Measurements from ENCODE around the gene TGM4.

Gene TGM4

DNA sequence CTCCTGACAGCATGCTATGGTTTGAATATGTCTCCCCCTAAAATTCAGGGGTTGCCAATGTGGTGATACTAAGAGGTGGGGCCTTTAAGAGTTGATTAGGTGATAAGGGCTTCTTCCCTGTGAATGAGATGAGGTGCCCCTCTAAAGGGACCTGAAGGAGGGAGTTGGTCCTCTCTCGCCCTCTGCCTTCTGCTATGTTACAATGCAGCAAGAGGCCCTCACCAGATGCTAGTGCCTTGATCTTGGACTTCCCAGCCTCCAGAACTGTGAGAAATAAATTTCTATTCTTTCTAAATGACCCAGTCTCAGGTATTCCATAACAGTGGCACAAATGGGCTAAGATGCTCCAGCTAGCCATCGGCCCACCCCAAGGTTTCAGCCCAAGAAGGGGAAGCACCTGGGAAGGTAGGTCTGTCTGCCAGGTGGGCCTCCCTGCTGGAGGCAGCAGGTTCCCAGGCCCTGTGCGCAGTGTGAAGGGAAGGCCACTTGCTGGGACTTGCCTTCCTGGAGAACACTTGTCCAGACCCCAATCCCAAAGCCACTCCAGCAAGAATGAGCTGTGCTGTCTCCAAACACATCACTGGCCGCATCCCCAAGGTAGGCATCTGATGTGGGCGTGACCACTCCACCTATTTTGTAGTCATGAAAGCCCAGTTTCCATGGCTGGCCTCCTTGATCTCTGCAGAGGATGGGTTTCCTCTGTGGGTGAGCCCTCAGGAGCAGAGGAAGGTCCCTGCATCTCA is 9.0 kb downstream of the TGM4 start:
- DNase-seq = no peak

DNA sequence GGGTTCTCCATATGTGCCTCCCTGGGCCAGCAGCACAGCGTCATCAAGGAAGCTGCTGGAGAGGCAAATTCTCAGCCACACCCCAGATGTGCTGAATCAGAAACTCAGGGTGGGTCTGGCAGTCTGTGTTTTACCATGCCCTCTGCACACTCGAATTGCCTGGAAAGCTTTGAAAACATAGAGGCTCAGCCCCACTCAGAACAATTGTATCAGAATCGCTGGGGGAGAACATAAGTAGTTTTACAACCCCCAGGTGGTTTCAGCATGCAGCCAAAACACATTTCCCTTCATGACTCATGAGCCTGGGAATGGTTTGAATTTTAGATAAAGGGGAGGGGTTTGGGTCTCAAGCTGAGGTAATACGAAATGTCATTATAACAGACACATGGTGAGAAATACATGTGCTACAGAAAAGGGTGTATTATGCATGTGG is 9.6 kb downstream of the TGM4 start:
- DNase-seq = no peak

DNA sequence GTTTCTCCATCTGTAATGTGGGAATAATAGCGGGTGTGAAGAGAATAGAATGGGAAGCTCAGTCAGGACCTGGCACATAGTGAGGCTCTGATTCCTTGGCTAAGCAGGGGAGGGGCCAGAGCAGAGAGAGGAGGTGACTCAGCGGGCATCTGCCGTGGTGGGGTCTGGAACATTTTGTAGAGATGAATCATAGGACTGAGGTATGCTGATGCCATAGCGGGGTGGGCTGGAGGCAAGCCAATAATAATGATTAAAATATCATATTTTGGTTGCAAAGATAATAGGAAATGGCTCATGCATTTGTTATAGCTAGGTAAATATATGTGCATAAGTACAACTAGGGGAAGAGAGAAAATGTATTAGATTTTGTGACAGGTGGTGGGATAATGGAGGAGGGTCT is 11.2 kb downstream of the TGM4 start:
- DNase-seq = no peak

DNA sequence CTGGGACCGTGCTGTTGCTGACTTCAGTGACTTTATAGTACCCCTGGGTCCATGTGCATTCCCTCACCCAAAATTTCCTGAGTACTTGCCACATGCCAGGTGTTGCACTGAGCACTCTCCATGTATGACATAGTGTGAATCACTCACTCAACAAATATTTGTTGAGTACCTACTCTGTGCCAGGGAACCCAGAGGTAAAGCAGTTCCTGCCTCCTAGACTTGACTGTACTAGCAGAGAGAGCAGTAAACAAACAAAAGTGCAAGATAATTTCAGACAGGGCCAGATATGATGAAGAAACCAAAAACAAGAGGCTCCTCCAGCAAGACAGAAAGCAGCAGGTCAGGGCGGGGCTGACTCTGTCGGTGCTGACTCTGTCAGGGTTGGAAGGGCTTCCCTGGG is 12.2 kb downstream of the TGM4 start:
- DNase-seq = no peak

DNA sequence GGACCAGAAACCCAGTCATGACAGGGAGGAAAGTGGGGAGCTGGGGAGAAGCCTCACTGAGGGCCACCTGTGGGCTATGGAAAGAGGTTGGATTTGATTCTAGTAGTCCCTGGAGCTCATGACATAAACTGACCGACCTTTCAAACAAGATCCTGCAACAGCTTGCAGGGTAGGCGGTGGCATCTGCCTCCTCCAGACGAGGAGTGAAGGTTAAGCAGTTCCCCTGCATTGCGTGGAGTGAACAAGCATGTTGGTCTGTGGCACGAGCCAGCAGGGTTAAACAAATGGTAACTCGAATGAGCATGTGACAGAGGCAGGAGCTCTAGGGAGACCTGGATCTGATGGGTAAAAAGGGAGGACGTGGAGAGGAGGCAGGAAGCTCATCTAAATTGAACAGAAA is 12.7 kb downstream of the TGM4 start:
- no peak for DNase-seq

DNA sequence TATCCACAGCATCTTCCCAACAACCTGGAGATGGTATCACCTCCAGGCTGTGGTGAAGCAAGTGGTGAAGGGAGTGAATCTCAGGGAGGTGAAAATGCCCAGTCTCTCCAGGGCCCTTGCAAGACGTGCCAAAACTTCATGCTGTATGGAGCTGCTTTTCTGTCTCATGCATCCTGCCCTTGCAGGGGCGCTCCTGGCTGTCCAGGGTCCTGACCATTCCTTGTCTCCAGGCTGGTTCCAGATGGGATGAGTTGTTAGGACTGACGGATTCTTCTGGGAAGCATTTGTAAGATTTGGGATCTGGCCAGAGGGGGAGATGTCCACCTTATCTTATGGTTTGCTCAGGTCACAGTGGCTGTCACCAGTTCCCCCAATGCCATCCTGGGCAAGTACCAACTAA is 15.8 kb downstream of the TGM4 start:
- no peak for DNase-seq

DNA sequence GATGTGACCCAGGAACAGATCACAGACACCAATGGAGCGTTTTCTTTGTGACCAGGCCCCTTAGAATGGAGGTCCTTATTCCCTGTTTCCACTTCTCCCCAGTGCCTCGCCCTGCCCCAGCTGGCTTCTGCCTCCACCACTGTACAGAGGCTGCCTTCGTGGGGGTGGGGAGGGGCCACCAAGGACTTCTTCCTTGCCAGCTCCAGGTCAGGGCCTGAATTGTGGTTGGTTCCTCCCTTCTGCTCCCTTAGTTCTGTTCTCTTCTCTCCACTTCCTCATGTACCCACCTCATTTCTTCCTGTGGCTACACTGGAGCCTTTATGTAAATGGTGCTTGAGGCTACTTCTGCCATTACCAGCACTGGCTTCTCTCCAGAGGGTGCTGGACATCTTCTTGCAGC is 16.4 kb downstream of the TGM4 start:
- DNase-seq = no peak

DNA sequence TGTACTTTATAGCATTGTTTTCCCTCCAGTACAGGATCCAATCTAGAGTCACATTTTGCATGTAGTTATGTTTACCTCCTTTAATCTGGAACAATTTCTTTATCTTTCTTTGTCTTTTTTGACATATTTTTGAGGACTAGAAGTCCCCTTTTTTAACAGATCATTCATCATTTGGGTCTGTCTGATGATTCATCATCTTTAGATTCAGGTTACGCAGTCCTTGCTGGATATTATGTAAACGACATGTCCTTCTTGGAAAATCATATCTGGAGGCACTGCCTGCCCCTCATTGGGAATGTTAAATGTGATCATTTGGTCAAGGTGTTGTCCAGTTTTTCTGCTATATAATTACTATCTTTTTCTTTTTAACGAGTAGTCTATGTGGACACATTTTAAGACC is 18.3 kb downstream of the TGM4 start:
- DNase-seq = no peak

DNA sequence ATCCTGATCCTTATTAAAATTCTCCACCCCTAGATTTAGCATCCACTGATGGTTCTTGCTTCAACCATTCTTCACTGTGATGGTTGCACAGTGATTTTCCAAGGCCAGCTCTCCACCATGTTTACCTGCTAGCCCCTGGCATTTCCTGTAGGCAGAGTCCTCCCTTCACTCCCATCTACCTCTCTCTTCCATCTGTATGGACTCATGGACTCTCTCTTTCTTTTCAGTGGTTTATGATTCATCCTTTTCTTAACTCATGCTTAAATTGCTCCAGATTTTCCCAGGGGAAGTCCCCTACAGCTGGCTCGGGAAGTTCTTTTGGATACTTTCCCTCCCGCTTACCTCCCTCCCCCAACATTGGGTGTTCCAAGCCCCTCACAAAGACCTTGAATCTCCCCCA is 18.7 kb downstream of the TGM4 start:
- no peak for DNase-seq

DNA sequence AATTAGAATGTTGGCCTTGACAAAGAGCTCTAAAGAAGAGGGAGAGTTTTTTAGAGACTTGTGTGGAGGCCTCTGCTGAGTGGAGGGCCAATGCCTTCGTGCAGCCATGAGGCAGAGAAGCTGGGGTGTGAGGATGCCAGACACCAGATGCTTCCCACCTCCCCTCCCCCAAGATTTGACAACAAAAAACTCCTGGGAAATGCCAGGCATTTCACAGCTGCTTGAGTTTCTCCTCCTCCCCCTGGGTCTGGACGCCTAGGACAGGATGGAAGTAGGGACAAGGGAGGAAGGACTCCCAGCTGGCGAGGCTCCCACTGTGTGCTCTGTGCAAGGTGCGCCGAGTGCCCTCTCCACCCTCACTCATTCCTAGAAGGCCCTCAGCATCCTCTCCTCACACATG is 20.1 kb downstream of the TGM4 start:
- no peak for DNase-seq

DNA sequence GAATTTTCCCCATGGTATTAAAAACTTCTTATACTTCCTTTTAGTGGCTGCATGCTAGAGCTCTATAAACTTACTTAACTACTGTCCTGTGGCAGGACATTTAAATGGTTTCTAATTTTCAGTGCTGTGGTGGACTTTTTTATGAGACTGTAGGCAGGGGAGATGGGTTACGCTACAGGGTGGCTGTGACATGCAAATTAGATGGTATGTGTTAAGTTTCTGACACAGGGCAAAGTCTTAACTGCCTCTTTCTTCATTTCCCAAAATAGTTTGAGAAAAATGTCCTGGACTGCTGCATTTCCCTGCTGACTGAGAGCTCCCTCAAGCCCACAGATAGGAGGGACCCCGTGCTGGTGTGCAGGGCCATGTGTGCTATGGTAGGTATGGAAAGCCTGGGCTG is 22.0 kb downstream of the TGM4 start:
- DNase-seq = no peak

DNA sequence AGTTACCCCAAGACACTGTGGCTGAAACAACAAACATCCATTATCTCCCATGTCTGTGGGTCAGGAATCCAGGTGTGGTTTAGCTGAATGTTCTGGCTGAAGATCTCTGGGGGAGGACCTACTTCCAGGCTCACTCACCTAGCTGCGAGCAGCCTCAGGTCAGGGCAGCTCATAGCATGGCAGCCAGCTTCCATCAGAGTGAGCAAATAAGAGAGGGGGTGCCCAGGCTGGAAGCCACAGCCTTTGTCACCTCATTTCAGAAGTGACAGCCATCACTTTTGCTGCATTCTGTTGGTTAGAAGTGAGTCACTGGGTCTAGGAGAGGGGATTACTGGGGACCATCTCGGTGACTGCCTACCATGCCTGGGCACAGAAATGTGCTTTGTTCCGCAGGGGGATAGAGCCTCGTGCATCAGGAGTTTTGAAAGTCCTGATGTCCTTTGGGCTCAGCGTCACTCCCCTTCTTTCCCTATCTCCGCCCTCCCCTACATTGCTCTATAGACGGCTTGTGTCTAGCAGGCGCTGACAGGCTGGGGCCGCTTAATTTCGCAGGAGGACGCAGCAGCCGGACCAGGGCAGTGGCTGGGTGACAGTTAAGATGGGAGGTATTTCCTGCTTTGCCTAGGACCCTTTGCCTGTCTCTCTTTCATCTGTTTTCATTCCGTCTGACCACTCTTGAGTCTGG is 25.4 kb downstream of the TGM4 start:
- DNase-seq = no peak

DNA sequence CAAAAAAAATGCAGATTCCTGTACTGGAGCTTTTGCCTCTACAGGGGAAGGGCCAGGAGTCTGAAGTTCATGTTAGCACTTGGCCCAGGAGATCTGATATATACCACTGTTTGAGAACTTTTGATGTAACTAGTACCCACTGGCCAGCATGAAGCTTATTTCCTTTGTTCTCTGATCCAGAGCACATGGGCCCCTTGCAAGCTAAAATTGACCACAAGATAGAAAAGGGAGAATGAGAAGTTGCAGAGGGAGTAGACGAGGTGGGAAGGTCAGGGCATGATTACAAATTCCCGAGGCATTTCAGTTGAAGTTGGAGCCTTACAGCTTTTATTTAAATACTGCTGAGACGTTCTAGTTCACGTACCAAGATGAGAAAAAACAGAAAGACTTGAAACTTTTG is 28.2 kb downstream of the TGM4 start:
- no peak for DNase-seq

DNA sequence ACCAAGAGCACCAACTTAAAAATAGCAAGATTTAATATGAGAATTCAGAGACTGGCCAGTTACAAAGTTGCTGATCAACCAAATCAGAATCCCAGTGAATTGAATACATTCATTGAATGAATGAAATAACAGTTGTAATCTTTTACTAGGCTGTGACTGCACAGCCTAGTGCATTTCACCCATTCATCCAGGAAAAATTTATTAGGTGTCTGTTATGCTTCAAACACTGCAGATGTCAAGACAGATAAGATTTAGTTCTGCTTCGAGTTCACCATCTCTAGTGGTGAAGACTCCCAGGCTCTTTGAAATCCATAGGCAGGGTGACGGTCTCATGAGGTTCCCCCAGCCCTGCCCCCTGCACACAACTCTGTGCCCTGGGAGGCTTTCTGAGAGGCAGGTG is 28.9 kb downstream of the TGM4 start:
- DNase-seq = no peak

DNA sequence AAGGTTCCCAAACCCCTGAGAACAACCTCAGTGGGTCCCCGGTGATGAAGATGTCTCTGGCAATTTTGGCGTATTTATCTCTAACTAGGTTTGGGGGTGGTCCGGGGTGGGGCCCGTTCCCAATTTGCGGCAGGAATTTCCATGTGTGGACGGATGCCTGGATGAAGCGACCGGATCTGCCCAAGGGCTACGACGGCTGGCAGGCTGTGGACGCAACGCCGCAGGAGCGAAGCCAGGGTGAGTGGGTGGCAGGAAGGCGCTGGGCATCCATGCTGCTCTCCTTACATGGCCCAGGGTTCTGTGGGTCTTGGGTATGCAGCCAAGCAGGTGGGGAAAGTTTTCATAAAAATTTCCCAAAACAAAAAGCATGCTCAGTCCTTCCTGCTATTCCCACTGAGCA is 29.3 kb downstream of the TGM4 start:
- no peak for DNase-seq

DNA sequence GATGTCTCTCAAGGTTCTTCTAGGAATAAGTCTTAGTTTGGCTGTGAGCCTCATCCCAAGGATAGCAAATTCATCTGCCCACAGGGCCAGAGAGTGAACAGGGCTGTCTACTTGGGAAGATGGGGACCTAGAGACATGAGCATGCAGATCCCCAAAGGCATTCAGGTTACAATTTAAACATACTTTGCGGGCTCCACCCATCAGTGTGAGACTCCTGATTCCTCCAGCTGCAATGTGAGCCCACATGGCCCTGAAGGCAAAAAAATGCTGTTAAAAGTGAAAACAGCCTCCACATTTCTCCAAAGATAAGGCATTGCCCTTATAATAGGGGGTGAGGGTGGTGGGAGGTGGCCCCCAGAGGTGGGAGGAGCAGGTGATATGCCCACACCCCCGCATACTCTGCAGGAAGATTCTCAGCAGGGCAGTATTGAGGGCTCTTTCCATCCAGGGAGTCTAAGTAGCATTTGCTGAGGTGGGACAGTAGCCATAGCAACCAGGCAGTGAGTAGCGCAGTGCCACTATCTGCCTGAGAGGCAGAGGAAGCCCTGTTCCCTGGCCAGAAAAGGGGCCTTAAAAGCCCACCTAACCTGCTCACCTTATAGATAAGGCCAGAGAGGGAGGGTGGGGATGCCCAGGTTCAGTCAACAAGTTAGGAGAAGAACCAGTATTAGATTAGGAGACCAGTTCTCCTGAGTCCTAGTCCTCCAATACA is 31.2 kb downstream of the TGM4 start:
- no peak for DNase-seq

DNA sequence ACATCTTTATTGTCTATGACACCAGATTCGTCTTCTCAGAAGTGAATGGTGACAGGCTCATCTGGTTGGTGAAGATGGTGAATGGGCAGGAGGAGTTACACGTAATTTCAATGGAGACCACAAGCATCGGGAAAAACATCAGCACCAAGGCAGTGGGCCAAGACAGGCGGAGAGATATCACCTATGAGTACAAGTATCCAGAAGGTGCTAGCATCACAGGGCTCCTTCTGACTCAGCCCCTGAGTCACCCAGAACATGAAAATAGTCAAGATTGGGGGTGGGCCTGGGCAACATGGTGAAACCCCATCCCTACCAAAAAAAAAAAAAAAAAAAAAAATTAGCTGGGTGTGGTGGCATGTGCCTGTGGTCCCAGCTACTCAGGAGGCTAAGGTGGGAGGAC is 32.6 kb downstream of the TGM4 start:
- DNase-seq = no peak

DNA sequence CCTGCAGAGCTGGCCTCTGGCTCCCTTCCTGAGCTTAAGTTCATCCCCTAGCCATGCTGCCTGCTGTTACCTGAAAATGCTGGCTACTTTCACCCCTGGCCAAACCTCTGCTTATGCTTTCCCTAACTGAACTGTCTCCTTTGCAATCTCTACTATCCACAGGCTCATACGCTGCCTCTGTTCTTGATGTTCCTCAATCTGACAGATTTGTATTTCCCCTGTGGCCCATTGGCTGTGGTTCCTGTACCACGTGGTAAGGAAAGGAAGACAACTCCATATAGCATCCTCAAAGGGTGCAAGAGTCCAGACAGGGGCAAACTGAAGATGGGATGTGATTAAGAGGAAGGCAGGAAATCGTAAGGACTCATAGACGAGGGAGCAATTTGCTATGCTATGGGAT is 33.2 kb downstream of the TGM4 start:
- no peak for DNase-seq

DNA sequence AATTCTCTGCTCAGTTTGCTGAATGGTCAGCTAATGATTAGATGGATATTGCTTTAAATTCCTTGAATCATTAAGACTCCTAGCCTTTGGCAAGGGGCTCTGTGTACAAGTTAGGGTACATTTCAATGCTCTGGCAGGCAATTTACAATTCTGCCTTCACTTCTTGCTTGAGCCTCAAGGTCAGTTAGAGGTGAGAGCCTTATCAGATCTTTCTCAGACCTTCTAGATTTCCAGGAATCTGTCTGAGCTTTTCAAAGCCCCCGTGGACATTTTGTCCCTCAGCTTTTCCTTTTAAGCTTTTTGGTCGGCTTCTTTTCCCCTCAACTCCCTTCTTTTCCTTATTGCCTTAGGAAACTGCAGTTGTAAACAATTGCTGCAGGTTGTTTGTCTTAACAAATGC is 34.7 kb downstream of the TGM4 start:
- no peak for DNase-seq

DNA sequence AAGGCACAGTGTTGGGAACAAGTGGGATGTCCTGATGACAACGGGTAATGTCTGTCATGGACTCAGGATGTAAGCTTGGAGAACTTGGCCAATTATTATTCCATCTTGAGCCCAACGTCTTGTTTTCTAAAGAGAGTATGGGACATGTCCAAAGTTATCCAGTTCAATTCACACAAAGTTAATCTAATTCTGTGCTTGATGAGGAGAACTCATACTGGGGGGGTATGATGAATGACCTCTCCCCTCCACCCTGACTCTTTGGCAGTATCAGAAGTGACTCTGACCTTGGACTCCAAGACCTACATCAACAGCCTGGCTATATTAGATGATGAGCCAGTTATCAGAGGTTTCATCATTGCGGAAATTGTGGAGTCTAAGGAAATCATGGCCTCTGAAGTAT is 36.3 kb downstream of the TGM4 start:
- DNase-seq = no peak

DNA sequence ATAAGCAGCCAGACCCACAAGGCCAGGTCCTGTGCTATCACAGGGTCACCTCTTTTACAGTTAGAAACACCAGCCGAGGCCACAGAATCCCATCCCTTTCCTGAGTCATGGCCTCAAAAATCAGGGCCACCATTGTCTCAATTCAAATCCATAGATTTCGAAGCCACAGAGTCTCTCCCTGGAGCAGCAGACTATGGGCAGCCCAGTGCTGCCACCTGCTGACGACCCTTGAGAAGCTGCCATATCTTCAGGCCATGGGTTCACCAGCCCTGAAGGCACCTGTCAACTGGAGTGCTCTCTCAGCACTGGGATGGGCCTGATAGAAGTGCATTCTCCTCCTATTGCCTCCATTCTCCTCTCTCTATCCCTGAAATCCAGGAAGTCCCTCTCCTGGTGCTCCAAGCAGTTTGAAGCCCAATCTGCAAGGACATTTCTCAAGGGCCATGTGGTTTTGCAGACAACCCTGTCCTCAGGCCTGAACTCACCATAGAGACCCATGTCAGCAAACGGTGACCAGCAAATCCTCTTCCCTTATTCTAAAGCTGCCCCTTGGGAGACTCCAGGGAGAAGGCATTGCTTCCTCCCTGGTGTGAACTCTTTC is 39.6 kb downstream of the TGM4 start:
- DNase-seq = no peak

DNA sequence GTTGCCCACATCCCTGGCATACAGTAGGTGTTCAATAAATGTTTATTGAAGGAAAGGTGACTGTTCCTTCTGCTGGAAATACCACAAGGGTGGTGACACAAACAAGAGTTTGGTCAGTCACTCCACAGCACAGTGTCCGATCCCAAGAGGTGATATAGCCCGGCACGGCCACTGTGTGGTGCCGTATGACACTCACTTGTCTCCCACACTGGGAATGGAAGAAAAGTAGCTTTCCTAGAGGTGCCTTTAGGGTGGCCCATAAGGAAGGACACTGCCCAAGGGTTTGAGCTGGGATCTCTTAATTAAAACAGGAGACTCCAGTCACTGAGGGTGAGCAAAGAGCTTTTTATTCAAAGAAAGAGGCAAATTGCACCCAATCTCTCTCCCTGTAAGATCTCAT is 40.5 kb downstream of the TGM4 start:
- DNase-seq = no peak

DNA sequence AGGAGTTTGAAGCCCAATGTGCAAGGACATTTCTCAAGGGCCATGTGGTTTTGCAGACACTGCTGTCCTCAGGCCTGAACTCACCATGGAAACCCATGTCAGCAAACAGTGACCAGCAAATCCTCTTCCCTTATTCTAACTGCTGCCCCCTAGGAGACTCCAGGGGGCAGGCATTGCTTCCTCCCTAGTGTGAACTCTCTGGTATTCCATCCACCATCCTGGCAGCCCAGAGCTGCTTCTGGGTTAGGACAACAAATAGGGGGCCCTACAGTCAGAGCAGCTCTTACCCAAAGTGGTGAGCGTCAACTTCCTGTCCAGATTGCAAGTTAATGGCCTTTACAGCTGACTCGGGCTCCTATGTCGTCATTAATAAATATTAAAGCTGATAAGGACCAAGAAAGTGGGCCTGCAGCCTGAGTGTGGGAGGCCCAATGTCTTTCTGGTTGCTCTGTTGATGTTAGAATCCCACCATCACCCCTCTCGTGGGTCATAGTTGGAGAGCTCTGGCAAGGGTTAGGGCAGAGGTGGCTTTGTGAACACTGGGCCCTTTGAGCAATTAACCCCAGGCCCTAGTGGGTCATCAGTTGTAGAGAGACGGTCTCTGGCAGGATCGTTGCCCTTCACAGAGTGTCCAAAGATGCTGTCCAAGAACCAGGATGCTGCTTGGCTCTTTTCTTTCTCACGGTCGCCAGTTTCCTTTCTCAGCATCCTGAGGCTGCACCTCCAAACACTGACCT is 41.5 kb downstream of the TGM4 start:
- no peak for DNase-seq
